ENCODE data around the gene FBXW7. TPM values are rescaled to one million over a fixed set of nuclear protein-coding genes. Genes with fewer than 3 reads are reported as not detected.
A peak's percentile ranks its signal among the peaks of the same experiment; 100 is the strongest.

FBXW7 gene
- total RNA-seq, 4 donors from 2014 or later, result 63.1 to 97.6 (median 70.7) TPM

DNA sequence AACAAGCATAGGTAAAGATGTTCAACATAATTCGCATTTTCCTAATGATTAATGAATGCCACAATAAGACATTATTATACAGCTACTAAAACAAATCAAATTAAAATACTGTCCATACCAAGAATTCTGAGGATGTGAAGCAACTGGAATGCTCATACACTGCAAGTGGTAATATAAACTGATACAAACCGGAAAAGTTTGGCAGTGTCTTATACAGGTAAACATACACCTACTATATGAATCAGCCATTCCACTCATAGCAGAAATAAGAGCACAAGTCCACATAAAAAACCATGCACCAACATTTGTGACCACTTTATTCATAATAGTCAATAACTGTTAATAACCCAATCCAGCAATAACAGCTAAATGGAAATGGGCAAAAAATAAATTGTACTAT is 79.3 kb downstream of the FBXW7 start:
- TF ChIP-seq POLR2A (IDR thresholded peaks at IDR 0.05; ENCODE audit: low read depth) (no peak), EP300 (IDR thresholded peaks at IDR 0.05) (no peak), CTCF (IDR thresholded peaks at IDR 0.05) (no peak), POLR2AphosphoS5 (IDR thresholded peaks at IDR 0.05) (no peak)
- Histone ChIP-seq H3K4me3 (no peak overlapping the region), H3K9me3 (no peaks in the 10 kb centered on the region), H3K27me3 (no peaks in the 10 kb centered on the region), H3K27ac (replicated peaks in 1 of 4) (no peak overlapping the region), H3K36me3 (no peaks in the 10 kb centered on the region), H3K4me1 (peaks cover 0 to 14% (median 8%) of the 10 kb centered on the region in 4 donors)
- no peak for DNase-seq (ENCODE audit: extremely low spot score)
- intact Hi-C loops (cut with DNase I), result loop anchor here (5.0 kb wide), 1 partner anchor 186 kb away; no protein-coding TSS in a partner anchor
- 81% methylated on average over 2 of the region's 2 CpGs for whole genome bisulfite sequencing

DNA sequence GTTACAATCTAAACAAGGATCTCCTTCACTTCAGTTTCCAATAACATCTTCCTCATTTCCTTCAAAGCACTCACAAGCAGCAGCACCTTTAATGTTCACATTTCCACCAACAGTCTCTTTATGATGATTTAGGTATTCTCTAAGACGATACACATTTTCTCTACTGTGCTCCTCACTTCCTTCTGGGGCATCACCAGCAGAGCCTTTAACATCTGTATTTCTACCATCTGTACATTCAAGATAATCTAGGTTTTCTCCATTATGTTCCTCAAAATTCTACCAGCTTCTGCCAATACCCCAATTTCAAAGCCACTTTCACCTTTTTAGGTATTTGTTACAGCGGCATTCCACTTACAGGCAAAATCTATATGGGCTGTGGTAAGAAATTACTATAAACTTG is 80.6 kb downstream of the FBXW7 start:
- Histone ChIP-seq H3K9me3 (no peaks in the 10 kb centered on the region), H3K36me3 (no peaks in the 10 kb centered on the region), H3K27ac (replicated peaks in 1 of 4) (no peak overlapping the region), H3K27me3 (no peaks in the 10 kb centered on the region), H3K4me3 (no peak overlapping the region), H3K4me1 (peaks cover 0 to 14% (median 5%) of the 10 kb centered on the region in 4 donors)
- WGBS, result 76% methylated on average over 2 of the region's 2 CpGs
- no peak for DNase-seq (ENCODE audit: extremely low spot score)
- TF ChIP-seq CTCF (IDR thresholded peaks at IDR 0.05) (no peak), EP300 (IDR thresholded peaks at IDR 0.05) (no peak), POLR2A (IDR thresholded peaks at IDR 0.05; ENCODE audit: low read depth) (no peak), POLR2AphosphoS5 (IDR thresholded peaks at IDR 0.05) (no peak)
- intact Hi-C loops (cut with DNase I), result loop anchor here (5.0 kb wide), 1 partner anchor 187 kb away; no protein-coding TSS in a partner anchor

DNA sequence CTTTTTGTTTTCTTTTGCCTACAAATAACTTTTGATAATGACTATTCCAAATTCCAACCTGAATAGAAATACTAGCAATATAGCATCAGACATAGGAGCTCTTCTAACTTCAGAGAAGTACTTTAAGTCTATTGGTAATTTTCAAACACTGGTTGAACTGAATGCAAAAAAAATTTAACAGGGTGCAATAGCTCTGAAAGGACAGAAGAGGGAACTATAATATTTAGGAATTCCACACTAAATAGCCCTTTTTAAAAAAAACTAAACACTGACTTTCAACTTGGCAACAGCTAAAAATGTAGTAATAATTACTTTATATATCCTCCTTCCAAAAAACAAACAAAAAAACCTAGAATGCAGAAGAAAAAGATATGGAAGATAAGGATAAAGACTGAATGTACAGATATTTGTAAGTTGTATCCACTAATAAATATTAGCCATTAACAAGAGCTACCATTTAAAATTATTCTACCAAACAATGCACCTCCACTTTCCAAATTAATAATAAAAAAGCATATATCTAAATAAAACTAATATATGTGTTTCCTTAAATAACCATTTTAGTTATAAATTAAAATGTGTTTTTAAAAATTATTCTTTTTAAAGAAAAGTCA is 81.4 kb downstream of the FBXW7 start:
- Histone ChIP-seq H3K36me3 (no peaks in the 10 kb centered on the region), H3K27me3 (no peaks in the 10 kb centered on the region), H3K4me3 (no peak overlapping the region), H3K4me1 (peaks cover 0 to 14% (median 5%) of the 10 kb centered on the region in 4 donors), H3K9me3 (no peaks in the 10 kb centered on the region), H3K27ac (replicated peaks in 1 of 4) (no peak overlapping the region)
- no peak for TF ChIP-seq POLR2AphosphoS5 (IDR thresholded peaks at IDR 0.05)
- TF ChIP-seq EP300 (IDR thresholded peaks at IDR 0.05), result no peak
- peak; percentile 38 to 60 (median 42) for TF ChIP-seq CTCF (IDR thresholded peaks at IDR 0.05)
- intact Hi-C loops (cut with DNase I), result loop anchor here (5.0 kb wide), 1 partner anchor 188 kb away; no protein-coding TSS in a partner anchor
- DNase-seq (ENCODE audit: extremely low spot score), result no peak

- intact Hi-C loops (cut with DNase I), result no loop called here
- no peak for DNase-seq (ENCODE audit: extremely low spot score)
- no peaks in the 10 kb centered on the region for H3K27me3 ChIP-seq
- H3K4me1 ChIP-seq, result peaks cover 0 to 14% (median 2%) of the 10 kb centered on the region in 4 donors
- no peak overlapping the region for H3K27ac ChIP-seq (replicated peaks in 1 of 4)
- H3K4me3 ChIP-seq, result no peak overlapping the region
- H3K36me3 ChIP-seq, result no peaks in the 10 kb centered on the region
- TF ChIP-seq POLR2AphosphoS5 (IDR thresholded peaks at IDR 0.05), result no peak
- TF ChIP-seq CTCF (IDR thresholded peaks at IDR 0.05), result no peak
- no peak for TF ChIP-seq EP300 (IDR thresholded peaks at IDR 0.05)
- no peak for TF ChIP-seq POLR2A (IDR thresholded peaks at IDR 0.05; ENCODE audit: low read depth)
- no peaks in the 10 kb centered on the region for H3K9me3 ChIP-seq
- 91% methylated on average over 3 of the region's 3 CpGs for WGBS
Observed at GRCh38 chr4:152451496-152451895, 84.4 kb downstream of the FBXW7 start.

GRCh38 chr4:152448854-152449253 is 87.0 kb downstream of the FBXW7 start:
- Histone ChIP-seq H3K27me3 (no peaks in the 10 kb centered on the region), H3K4me3 (no peak overlapping the region), H3K27ac (replicated peaks in 1 of 4) (no peak overlapping the region), H3K4me1 (no peaks in the 10 kb centered on the region), H3K36me3 (no peaks in the 10 kb centered on the region), H3K9me3 (no peaks in the 10 kb centered on the region)
- TF ChIP-seq POLR2A (IDR thresholded peaks at IDR 0.05; ENCODE audit: low read depth), result no peak
- TF ChIP-seq EP300 (IDR thresholded peaks at IDR 0.05), result no peak
- no peak for TF ChIP-seq CTCF (IDR thresholded peaks at IDR 0.05)
- TF ChIP-seq POLR2AphosphoS5 (IDR thresholded peaks at IDR 0.05), result no peak
- WGBS, result 73% methylated on average over 3 of the region's 3 CpGs
- DNase-seq (ENCODE audit: extremely low spot score), result no peak
- intact Hi-C loops (cut with DNase I), result no loop called here
